Gastrocnemius medialis (tissue), 4 donors: ENCODE data around the gene BLMH. TPM values are rescaled to one million over a fixed set of nuclear protein-coding genes. Genes with fewer than 3 reads are reported as not detected.

Experiments
- ATAC-seq, 2 donors: fragments of 150-250 bp; one replicate each; pipeline ENCODE4 v1.9.1; 2016
- DNase-seq, 2 donors: peaks; one replicate each; pipeline ENCODE4 v3.0.0-alpha.2; 2019
- H3K27ac ChIP-seq, 4 donors: fragments of 200-600 bp; sonication (generic); 1 replicate in 1 of 4; 2 replicates in 3 of 4; pipeline ENCODE4 v1.5.1; 2016 to 2018; ENCODE audit warnings: mild to moderate bottlenecking in 2 of 4, moderate library complexity in 1 of 4
- H3K27me3 ChIP-seq, 3 donors: fragments of 200-600 bp; sonication (generic) in 2 of 3; 1 replicate in 1 of 3; 2 replicates in 2 of 3; pipeline versions ENCODE4 v1.5.1 to v1.6.0; 2016 to 2019; ENCODE audit warnings: mild to moderate bottlenecking in 1 of 3, moderate library complexity in 1 of 3
- H3K36me3 ChIP-seq, 2 donors: fragments of 200-600 bp; sonication (generic) in 1 of 2; one replicate each; pipeline ENCODE4 v1.5.1; 2017 to 2018
- H3K4me1 ChIP-seq, 2 donors: fragments of 200-600 bp; sonication (generic) in 1 of 2; one replicate each; pipeline ENCODE4 v1.5.1; 2016 to 2017; ENCODE audit warnings: mild to moderate bottlenecking in 2 of 2
- H3K4me3 ChIP-seq, 4 donors: fragments of 200-600 bp; sonication (generic) in 3 of 4; 1 replicate in 1 of 4; 2 replicates in 3 of 4; pipeline ENCODE4 v1.5.1; 2016 to 2019; ENCODE audit warnings: mild to moderate bottlenecking in 2 of 4
- H3K9me3 ChIP-seq, 3 donors: fragments of 200-600 bp; sonication (generic) in 2 of 3; 1 replicate in 1 of 3; 2 replicates in 2 of 3; pipeline ENCODE4 v1.5.1; 2016 to 2019
- POLR2A ChIP-seq, 2 donors: fragments of 450-650 bp; IDR thresholded peaks; one replicate each; pipeline ENCODE4 v1.6.1; 2017; ENCODE audit warnings: antibody characterized with exemption in 2 of 2, mild to moderate bottlenecking in 2 of 2, moderate library complexity in 2 of 2
- in situ Hi-C, 4 donors: fragments of 200-750 bp; cut with MboI; loops; one replicate each; pipeline versions ENCODE4 v1.15.0 to v1.8.0; 2017; ENCODE audit warnings: low sequenced_read_pairs in 4 of 4
- intact Hi-C: fragments of 100-400 bp; cut with DNase I; formaldehyde crosslinking; loops from one replicate; pipeline ENCODE4 v1.15.1; 2023; ENCODE audit warnings: low total_unique reads
- total RNA-seq, 4 donors: library from RNA; depleted of rRNA; stranded (reverse); fragments of >200 nt; gene quantifications; one replicate each; pipeline versions ENCODE4 v1.1.0 to v1.2.3, GENCODE V29; 2016
- TF ChIP-seq, protein P1 (sequence below), 5 experiments: fragments of 450-650 bp in 3 of 5; fragments of 200-600 bp in 2 of 5; sonication (generic) in 2 of 5; IDR thresholded peaks in 4 of 5; conservative IDR thresholded peaks in 1 of 5; 1 replicate in 4 of 5; 2 replicates in 1 of 5; pipeline ENCODE4 v1.5.1; 2016 to 2019; ENCODE audit warnings: antibody characterized with exemption in 5 of 5, mild to moderate bottlenecking in 3 of 5, moderate library complexity in 3 of 5

The BLMH gene
- total RNA-seq, 4 donors from 2014 or later: 7.4 to 17.7 (median 16.7) TPM

DNA sequence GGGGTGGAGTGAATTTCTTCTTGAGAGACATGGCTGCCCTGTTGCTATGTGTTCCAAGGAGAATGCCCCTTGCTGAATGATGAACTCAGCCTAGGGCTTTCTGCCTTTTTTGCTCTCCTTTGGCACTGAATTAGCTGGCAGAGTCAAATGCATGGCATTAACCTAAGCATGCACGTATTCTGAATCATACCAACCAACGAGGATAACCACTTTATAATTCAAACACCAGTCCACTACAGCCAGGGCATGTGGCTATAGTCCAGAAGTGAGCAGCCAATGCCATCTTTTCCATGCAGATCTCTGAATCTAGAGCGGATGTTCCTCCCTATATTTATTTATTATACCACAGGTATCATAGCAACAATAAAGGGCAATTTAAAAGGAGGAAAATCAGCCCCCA is 26.4 kb upstream of the BLMH start:
- H3K4me1 ChIP-seq: no peaks in the 10 kb centered on the region
- no peaks in the 10 kb centered on the region for H3K36me3 ChIP-seq
- DNase-seq: no peak
- H3K27ac ChIP-seq: no peak overlapping the region
- no peak for TF ChIP-seq POLR2A (IDR thresholded peaks at IDR 0.05)
- TF ChIP-seq, protein P1, sequence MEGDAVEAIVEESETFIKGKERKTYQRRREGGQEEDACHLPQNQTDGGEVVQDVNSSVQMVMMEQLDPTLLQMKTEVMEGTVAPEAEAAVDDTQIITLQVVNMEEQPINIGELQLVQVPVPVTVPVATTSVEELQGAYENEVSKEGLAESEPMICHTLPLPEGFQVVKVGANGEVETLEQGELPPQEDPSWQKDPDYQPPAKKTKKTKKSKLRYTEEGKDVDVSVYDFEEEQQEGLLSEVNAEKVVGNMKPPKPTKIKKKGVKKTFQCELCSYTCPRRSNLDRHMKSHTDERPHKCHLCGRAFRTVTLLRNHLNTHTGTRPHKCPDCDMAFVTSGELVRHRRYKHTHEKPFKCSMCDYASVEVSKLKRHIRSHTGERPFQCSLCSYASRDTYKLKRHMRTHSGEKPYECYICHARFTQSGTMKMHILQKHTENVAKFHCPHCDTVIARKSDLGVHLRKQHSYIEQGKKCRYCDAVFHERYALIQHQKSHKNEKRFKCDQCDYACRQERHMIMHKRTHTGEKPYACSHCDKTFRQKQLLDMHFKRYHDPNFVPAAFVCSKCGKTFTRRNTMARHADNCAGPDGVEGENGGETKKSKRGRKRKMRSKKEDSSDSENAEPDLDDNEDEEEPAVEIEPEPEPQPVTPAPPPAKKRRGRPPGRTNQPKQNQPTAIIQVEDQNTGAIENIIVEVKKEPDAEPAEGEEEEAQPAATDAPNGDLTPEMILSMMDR (IDR thresholded peaks at IDR 0.05 in 4 of 5, conservative IDR thresholded peaks at IDR 0.05 in 1 of 5): no peak
- intact Hi-C loops: no loop called here
- H3K4me3 ChIP-seq: no peak overlapping the region
- H3K9me3 ChIP-seq: no peaks in the 10 kb centered on the region
- peaks cover 0 to 5% (median 0%) of the 10 kb centered on the region in 3 donors for H3K27me3 ChIP-seq
- in situ Hi-C loops: no loop called here
- ATAC-seq: no peak

DNA sequence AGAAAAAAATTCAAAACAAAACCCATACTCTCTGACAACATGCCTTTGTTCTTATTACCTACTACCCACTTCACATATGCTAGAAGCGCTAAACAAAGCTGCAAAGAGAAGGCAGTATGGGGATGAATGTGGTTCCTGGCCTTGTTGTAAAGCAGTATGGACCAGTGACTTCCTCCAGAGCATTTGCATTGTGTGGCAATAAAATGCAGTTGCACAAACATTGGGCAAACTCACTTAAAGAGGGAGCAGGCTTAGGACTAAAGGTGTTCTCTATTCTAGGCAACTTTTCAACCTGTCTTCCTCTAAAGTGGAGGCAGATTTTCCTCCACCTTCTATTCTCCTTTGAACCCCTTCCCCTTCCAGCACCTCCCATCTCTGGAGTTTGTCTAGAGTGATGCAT is 25.0 kb upstream of the BLMH start:
- intact Hi-C loops (no loop called here), in situ Hi-C loops (no loop called here)
- Histone ChIP-seq H3K9me3 (no peaks in the 10 kb centered on the region), H3K4me1 (no peaks in the 10 kb centered on the region), H3K27me3 (peaks cover 0 to 5% (median 0%) of the 10 kb centered on the region in 3 donors), H3K36me3 (no peaks in the 10 kb centered on the region), H3K27ac (no peak overlapping the region), H3K4me3 (no peak overlapping the region)
- TF ChIP-seq POLR2A (IDR thresholded peaks at IDR 0.05): no peak
- TF ChIP-seq, protein P1 (IDR thresholded peaks at IDR 0.05 in 4 of 5, conservative IDR thresholded peaks at IDR 0.05 in 1 of 5): no peak
- ATAC-seq: no peak
- DNase-seq: no peak

DNA sequence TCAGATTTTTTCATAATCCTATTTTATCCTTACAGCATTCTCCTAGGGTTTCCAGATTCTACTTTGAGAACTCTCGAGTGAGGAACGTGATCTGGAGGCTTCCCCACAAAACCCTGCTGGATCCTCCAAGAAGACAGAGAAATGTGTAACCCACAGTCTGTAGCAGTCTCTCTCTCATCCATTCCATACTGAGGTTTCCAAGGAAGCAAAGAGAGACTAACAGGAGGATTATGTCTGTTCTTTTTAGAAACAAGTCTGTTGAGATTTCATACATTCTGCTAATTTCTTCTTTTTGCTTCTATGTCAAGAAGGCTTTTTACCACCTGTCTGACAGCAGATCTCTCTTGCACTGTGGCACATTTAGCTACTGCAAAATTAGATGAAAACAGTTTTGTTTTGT is 23.4 kb upstream of the BLMH start:
- DNase-seq: no peak
- ATAC-seq: no peak
- Histone ChIP-seq H3K36me3 (no peaks in the 10 kb centered on the region), H3K27me3 (peaks cover 0 to 5% (median 0%) of the 10 kb centered on the region in 3 donors), H3K4me1 (no peaks in the 10 kb centered on the region), H3K9me3 (no peaks in the 10 kb centered on the region), H3K27ac (no peak overlapping the region), H3K4me3 (no peak overlapping the region)
- intact Hi-C loops: no loop called here
- TF ChIP-seq, protein P1 (IDR thresholded peaks at IDR 0.05 in 4 of 5, conservative IDR thresholded peaks at IDR 0.05 in 1 of 5): no peak
- TF ChIP-seq POLR2A (IDR thresholded peaks at IDR 0.05): no peak
- in situ Hi-C loops: no loop called here

DNA sequence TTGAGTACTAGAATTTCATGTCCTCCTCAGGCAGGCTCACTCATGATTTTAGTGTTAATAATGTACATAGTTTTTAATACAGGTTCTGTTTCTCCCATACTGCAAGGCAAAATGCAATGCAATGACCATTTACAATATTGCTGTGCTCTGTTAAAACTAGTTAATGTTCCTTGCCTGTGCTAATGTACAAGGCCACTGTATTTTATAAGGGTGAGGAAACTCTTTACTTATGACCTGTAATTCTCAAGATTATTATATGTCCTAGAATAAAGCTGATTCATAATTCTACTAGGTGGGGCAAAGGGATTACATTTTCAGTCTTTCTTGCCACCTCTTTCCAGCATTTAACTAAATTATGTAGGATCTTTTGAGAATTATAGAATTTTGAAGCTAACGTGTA is 22.7 kb upstream of the BLMH start:
- H3K27ac ChIP-seq: no peak overlapping the region
- no peaks in the 10 kb centered on the region for H3K36me3 ChIP-seq
- H3K4me1 ChIP-seq: no peaks in the 10 kb centered on the region
- in situ Hi-C loops: no loop called here
- TF ChIP-seq, protein P1 (IDR thresholded peaks at IDR 0.05 in 4 of 5, conservative IDR thresholded peaks at IDR 0.05 in 1 of 5): no peak
- TF ChIP-seq POLR2A (IDR thresholded peaks at IDR 0.05): no peak
- H3K27me3 ChIP-seq: peaks cover 0 to 5% (median 0%) of the 10 kb centered on the region in 3 donors
- intact Hi-C loops: no loop called here
- DNase-seq: no peak
- H3K9me3 ChIP-seq: no peaks in the 10 kb centered on the region
- no peak for ATAC-seq
- no peak overlapping the region for H3K4me3 ChIP-seq

DNA sequence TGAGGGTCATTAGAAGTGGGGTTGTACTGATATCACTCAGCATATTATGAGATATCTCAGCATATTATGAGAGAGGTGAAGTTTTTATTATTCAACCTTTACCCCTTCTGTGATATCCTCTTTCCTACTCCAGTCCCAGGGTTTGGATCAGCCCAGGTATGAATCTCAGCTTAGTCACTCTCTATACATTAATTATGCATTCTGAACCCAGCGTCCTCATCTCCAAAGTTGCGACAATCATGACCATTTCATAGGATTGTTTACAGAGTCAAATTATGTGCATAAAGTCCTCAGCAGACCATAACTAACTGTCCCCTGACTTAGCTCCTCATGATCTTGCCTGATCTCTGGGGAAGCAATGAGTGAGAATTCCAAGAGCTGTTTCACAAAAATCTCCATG is 20.5 kb upstream of the BLMH start:
- intact Hi-C loops: no loop called here
- in situ Hi-C loops: no loop called here
- no peak for DNase-seq

More for the DNA sequence above, 20.5 kb upstream of the BLMH start:
- Histone ChIP-seq H3K4me3 (no peak overlapping the region), H3K4me1 (no peaks in the 10 kb centered on the region), H3K9me3 (no peaks in the 10 kb centered on the region), H3K27ac (no peak overlapping the region), H3K27me3 (peaks cover 0 to 5% (median 0%) of the 10 kb centered on the region in 3 donors), H3K36me3 (no peaks in the 10 kb centered on the region)
- no peak for ATAC-seq
- no peak for TF ChIP-seq POLR2A (IDR thresholded peaks at IDR 0.05)
- TF ChIP-seq, protein P1 (IDR thresholded peaks at IDR 0.05 in 4 of 5, conservative IDR thresholded peaks at IDR 0.05 in 1 of 5): no peak
